ENCODE data around the gene FMN1.

DNA sequence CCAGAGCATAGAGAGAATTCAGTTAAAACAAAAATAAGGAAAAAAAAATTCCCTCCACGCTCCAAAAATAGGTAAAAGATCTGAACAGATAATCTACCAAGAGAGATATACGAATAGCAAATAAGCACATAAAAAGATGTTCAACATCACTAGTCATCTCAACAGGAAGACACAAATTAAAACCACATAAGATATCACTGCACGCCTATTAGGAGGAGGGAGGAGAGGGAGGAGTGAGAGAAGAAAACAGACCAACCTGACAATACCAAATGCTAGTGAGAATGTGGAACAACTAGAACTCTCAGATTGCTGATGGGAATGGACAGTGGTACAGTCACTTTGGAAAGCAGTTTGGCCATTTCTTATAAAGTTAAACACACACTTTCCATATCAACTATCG lies 212.5 kb downstream of the FMN1 start:
- TF ChIP-seq, protein P1, sequence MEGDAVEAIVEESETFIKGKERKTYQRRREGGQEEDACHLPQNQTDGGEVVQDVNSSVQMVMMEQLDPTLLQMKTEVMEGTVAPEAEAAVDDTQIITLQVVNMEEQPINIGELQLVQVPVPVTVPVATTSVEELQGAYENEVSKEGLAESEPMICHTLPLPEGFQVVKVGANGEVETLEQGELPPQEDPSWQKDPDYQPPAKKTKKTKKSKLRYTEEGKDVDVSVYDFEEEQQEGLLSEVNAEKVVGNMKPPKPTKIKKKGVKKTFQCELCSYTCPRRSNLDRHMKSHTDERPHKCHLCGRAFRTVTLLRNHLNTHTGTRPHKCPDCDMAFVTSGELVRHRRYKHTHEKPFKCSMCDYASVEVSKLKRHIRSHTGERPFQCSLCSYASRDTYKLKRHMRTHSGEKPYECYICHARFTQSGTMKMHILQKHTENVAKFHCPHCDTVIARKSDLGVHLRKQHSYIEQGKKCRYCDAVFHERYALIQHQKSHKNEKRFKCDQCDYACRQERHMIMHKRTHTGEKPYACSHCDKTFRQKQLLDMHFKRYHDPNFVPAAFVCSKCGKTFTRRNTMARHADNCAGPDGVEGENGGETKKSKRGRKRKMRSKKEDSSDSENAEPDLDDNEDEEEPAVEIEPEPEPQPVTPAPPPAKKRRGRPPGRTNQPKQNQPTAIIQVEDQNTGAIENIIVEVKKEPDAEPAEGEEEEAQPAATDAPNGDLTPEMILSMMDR (IDR thresholded peaks at IDR 0.05) = no peak
- TF ChIP-seq POLR2A (IDR thresholded peaks at IDR 0.05) = no peak

Measured in body of pancreas (tissue), 4 donors.